Lower lobe of right lung (tissue), 2 donors: ENCODE data around the gene HNRNPL. TPM values are rescaled to one million over a fixed set of nuclear protein-coding genes. Genes with fewer than 3 reads are reported as not detected.
"Not testable (repeated sequence)": the region's sequence is repeated elsewhere in the genome, so short reads cannot be mapped to it uniquely, and the experiment has no call there.

Source experiments
- ATAC-seq, 2 donors: fragments of 200-7000 bp; cut with Tn5 transposase; one replicate each; pipeline ENCODE4 v1.9.1; 2020 to 2022; ENCODE audit warnings: mild to moderate bottlenecking in 2 of 2, moderate library complexity in 2 of 2
- DNase-seq: peaks from one replicate; pipeline ENCODE4 v3.0.0-alpha.2; 2020
- H3K27ac ChIP-seq: fragments of 200-600 bp; one replicate; pipeline ENCODE4 v1.8.0; 2022
- H3K27me3 ChIP-seq: fragments of 200-600 bp; one replicate; pipeline ENCODE4 v1.8.0; 2022; ENCODE audit warnings: low read depth
- H3K36me3 ChIP-seq: fragments of 200-600 bp; one replicate; pipeline ENCODE4 v1.8.0; 2022; ENCODE audit warnings: mild to moderate bottlenecking
- H3K4me1 ChIP-seq: fragments of 200-600 bp; one replicate; pipeline ENCODE4 v1.8.0; 2022
- H3K4me3 ChIP-seq: fragments of 200-600 bp; one replicate; pipeline ENCODE4 v1.8.0; 2022; ENCODE audit warnings: mild to moderate bottlenecking
- H3K9me3 ChIP-seq: fragments of 200-600 bp; one replicate; pipeline ENCODE4 v1.8.0; 2022
- intact Hi-C: fragments of 100-400 bp; cut with DNase I; formaldehyde crosslinking; loops from one replicate; pipeline ENCODE4 v1.11.0; 2022
- total RNA-seq: library from RNA; stranded (reverse); fragmentation: NEBNext Ultra II Directional; extraction: Animal tissue kit (Norgen Biotek cat#: 25700); gene quantifications from one replicate; pipeline ENCODE4 v1.2.1, GENCODE V29; 2021
- TF ChIP-seq, protein P1 (sequence below): fragments of 200-600 bp; IDR thresholded peaks from one replicate; pipeline ENCODE4 v1.8.0; 2022; ENCODE audit warnings: antibody characterized with exemption, mild to moderate bottlenecking
- donor health status: DM: no; HTN: yes; CAD: no; lungs with severe emphysema.

Gene HNRNPL
- total RNA-seq, 1 donor from 2014 or later = 274 TPM

GRCh38 chr19:38891771-38892170 lies 42.0 kb upstream of the HNRNPL start:
- Histone ChIP-seq H3K36me3 (peaks cover 59% of the 10 kb centered on the region), H3K9me3 (no peaks in the 10 kb centered on the region), H3K4me1 (peaks cover 12% of the 10 kb centered on the region), H3K27ac (no peak overlapping the region), H3K27me3 (no peaks in the 10 kb centered on the region), H3K4me3 (no peak overlapping the region)
- TF ChIP-seq, protein P1, sequence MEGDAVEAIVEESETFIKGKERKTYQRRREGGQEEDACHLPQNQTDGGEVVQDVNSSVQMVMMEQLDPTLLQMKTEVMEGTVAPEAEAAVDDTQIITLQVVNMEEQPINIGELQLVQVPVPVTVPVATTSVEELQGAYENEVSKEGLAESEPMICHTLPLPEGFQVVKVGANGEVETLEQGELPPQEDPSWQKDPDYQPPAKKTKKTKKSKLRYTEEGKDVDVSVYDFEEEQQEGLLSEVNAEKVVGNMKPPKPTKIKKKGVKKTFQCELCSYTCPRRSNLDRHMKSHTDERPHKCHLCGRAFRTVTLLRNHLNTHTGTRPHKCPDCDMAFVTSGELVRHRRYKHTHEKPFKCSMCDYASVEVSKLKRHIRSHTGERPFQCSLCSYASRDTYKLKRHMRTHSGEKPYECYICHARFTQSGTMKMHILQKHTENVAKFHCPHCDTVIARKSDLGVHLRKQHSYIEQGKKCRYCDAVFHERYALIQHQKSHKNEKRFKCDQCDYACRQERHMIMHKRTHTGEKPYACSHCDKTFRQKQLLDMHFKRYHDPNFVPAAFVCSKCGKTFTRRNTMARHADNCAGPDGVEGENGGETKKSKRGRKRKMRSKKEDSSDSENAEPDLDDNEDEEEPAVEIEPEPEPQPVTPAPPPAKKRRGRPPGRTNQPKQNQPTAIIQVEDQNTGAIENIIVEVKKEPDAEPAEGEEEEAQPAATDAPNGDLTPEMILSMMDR = no peak
- DNase-seq (no peak), ATAC-seq (no peak)
- intact Hi-C loops = no loop called here

- no peak for DNase-seq
- ATAC-seq = no peak
- intact Hi-C loops = no loop called here
- no peak overlapping the region for H3K27ac ChIP-seq
- no peak overlapping the region for H3K4me3 ChIP-seq
- H3K36me3 ChIP-seq = peaks cover 66% of the 10 kb centered on the region
- TF ChIP-seq, protein P1 = no peak
- H3K27me3 ChIP-seq = no peaks in the 10 kb centered on the region
- H3K4me1 ChIP-seq = peaks cover 12% of the 10 kb centered on the region
- no peaks in the 10 kb centered on the region for H3K9me3 ChIP-seq
Measured at GRCh38 chr19:38890686-38891085, 40.9 kb upstream of the HNRNPL start.

DNA sequence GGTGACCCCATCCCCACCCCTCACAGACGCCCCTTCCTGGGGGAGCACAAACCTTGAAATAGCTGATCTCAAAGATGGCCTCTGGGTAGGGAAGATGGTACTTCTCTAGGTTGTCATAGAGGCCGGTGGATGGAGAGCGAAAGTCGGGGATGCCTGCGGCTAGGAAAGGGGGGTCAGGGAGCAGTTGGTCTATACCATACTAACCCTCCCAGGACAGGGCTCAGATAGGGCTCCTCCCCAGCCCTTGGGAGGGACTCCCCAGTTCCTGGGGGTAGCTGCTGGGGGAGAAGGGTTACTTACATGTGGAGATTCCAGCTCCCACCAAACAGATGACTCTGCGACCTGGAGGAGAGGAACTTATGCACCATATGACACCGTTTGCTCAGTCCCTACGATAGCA lies 40.0 kb upstream of the HNRNPL start:
- no peaks in the 10 kb centered on the region for H3K9me3 ChIP-seq
- H3K36me3 ChIP-seq = peaks cover 66% of the 10 kb centered on the region
- intact Hi-C loops = no loop called here
- H3K4me3 ChIP-seq = no peak overlapping the region
- H3K4me1 ChIP-seq = peaks cover 12% of the 10 kb centered on the region
- no peak overlapping the region for H3K27ac ChIP-seq
- TF ChIP-seq, protein P1 = no peak
- DNase-seq = no peak
- no peaks in the 10 kb centered on the region for H3K27me3 ChIP-seq
- no peak for ATAC-seq

- H3K4me1 ChIP-seq = peaks cover 9% of the 10 kb centered on the region
- no peak overlapping the region for H3K4me3 ChIP-seq
- no peak for ATAC-seq
- H3K9me3 ChIP-seq = no peaks in the 10 kb centered on the region
- TF ChIP-seq, protein P1 = no peak
- peaks cover 66% of the 10 kb centered on the region for H3K36me3 ChIP-seq
- no peak for DNase-seq
- H3K27ac ChIP-seq = no peak overlapping the region
- intact Hi-C loops = no loop called here
- H3K27me3 ChIP-seq = no peaks in the 10 kb centered on the region
Measured at GRCh38 chr19:38888876-38889275, 39.1 kb upstream of the HNRNPL start.

DNA sequence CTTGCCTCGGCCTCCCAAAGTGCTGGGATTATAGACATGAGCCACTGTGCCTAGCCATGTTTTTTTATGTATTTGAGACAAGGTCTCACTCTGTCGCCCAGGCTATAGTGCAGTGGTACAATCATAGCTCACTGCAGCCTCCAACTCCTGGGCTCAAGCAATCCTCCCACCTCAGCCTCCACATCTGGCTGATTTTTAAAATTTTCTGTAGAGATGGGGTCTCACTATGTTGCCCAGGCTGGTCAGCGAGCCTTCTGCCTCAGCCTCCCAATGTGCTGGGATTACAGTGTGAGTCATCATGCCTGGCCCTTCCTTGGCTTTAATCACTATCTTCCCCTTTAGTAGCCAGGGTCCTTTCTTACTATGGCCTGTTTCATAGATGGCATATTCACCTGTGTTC lies 34.9 kb upstream of the HNRNPL start:
- H3K9me3 ChIP-seq, H3K4me1 ChIP-seq, H3K4me3 ChIP-seq, H3K27me3 ChIP-seq, H3K27ac ChIP-seq, intact Hi-C loops, ATAC-seq, DNase-seq: not testable (repeated sequence)
- peaks cover 71% of the 10 kb centered on the region for H3K36me3 ChIP-seq

DNA sequence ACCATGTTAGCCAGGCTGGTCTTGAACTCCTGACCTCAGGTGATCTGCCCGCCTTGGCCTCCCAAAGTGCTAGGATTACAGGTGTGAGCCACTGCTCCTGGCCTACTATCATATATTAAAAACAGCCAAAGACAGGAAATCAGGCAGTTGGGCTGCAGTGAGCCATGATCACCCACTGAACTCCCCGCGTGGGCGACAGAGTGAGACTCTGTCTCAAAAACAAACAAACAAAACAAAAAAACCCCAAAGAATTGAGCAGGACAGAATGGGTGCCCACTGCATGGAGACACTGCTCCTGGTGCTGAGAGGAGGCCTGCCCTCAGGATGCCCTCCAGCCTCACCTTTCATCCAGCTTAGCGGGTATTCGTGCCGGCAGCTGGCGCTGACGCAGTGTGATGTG lies 33.5 kb upstream of the HNRNPL start:
- TF ChIP-seq, protein P1 = no peak
- peaks cover 5% of the 10 kb centered on the region for H3K4me1 ChIP-seq
- intact Hi-C loops = no loop called here
- no peaks in the 10 kb centered on the region for H3K9me3 ChIP-seq
- DNase-seq = no peak
- no peak for ATAC-seq
- peaks cover 64% of the 10 kb centered on the region for H3K36me3 ChIP-seq
- no peak overlapping the region for H3K27ac ChIP-seq
- H3K27me3 ChIP-seq = no peaks in the 10 kb centered on the region
- H3K4me3 ChIP-seq = no peak overlapping the region
